ENCODE measurements around the gene ATP2A3.

GRCh38 chr17:3887394-3887793 lies 76.8 kb downstream of the ATP2A3 start:
- no peak for TF ChIP-seq CTCF (IDR thresholded peaks at IDR 0.05; ENCODE audit: insufficient read depth, low read length)
- TF ChIP-seq POLR2AphosphoS5 (IDR thresholded peaks at IDR 0.05; ENCODE audit: low read depth), result no peak
- no peak for TF ChIP-seq SPI1 (IDR thresholded peaks at IDR 0.05; ENCODE audit: borderline replicate concordance, low read depth)
- TF ChIP-seq REST (IDR thresholded peaks at IDR 0.05; ENCODE audit: insufficient replicate concordance, low read depth), result no peak
- TF ChIP-seq GABPA (IDR thresholded peaks at IDR 0.05; ENCODE audit: low read depth), result no peak

Measured in HL-60 (cell line).